Tibial nerve (tissue), 3 donors: ENCODE measurements around the gene DNAJB4.
"Not testable (repeated sequence)": the region's sequence is repeated elsewhere in the genome, so short reads cannot be mapped to it uniquely, and the experiment has no call there.

Source experiments
- POLR2A ChIP-seq, 2 donors: fragments of 450-650 bp; IDR thresholded peaks; one replicate each; pipeline ENCODE4 v1.6.1; 2017; ENCODE audit warnings: antibody characterized with exemption in 2 of 2, mild to moderate bottlenecking in 2 of 2, moderate library complexity in 2 of 2
- TF ChIP-seq, protein P1 (sequence below), 5 experiments: fragments of 200-600 bp in 3 of 5; fragments of 450-650 bp in 2 of 5; sonication (generic) in 3 of 5; IDR thresholded peaks; one replicate each; pipeline ENCODE4 v1.5.1; 2016 to 2019; ENCODE audit warnings: antibody characterized with exemption in 5 of 5, mild to moderate bottlenecking in 3 of 5, moderate library complexity in 2 of 5

DNA sequence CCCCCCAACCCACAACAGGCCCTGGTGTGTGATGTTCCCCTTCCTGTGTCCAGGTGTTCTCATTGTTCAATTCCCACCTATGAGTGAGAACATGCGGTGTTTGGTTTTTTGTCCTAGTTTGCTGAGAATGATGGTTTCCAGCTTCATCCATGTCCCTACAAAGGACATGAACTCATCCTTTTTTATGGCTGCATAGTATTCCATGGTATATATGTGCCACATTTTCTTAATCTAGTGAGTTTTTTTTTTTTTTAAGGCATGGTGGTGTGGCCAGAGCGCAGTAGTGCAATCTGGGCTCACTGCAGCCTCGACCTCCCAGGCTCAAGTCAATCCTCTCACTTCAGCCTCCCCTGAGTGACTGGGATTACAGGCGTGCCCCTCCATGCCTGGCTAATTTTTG is 16.4 kb downstream of the DNAJB4 start:
- TF ChIP-seq, protein P1, sequence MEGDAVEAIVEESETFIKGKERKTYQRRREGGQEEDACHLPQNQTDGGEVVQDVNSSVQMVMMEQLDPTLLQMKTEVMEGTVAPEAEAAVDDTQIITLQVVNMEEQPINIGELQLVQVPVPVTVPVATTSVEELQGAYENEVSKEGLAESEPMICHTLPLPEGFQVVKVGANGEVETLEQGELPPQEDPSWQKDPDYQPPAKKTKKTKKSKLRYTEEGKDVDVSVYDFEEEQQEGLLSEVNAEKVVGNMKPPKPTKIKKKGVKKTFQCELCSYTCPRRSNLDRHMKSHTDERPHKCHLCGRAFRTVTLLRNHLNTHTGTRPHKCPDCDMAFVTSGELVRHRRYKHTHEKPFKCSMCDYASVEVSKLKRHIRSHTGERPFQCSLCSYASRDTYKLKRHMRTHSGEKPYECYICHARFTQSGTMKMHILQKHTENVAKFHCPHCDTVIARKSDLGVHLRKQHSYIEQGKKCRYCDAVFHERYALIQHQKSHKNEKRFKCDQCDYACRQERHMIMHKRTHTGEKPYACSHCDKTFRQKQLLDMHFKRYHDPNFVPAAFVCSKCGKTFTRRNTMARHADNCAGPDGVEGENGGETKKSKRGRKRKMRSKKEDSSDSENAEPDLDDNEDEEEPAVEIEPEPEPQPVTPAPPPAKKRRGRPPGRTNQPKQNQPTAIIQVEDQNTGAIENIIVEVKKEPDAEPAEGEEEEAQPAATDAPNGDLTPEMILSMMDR (IDR thresholded peaks at IDR 0.05) = not testable (repeated sequence)
- not testable (repeated sequence) for TF ChIP-seq POLR2A (IDR thresholded peaks at IDR 0.05)
